Astrocyte (in vitro differentiated cells and primary cell): ENCODE measurements around the gene ATP2B2. TPM values are rescaled to one million over a fixed set of nuclear protein-coding genes. Genes with fewer than 3 reads are reported as not detected.

Experiments used
- DNase-seq: peaks from one replicate; pipeline ENCODE4 v3.0.0-alpha.2; 2010; ENCODE audit warnings: low read depth
- FAIRE-seq: peaks from 2 replicates; lab custom pipeline; 2011; peaks lifted over from hg19 to GRCh38; lab: Jason Lieb, UNC
- H2AFZ ChIP-seq: 2 replicates; pipeline ENCODE4 v1.6.0; 2012; ENCODE audit warnings: low read depth, low read length, inconsistent platforms
- H3K27ac ChIP-seq: 2 replicates; pipeline ENCODE4 v1.5.1; 2011; ENCODE audit warnings: low read depth, low read length, inconsistent platforms
- H3K27me3 ChIP-seq: 2 replicates; pipeline ENCODE4 v1.6.0; 2011; ENCODE audit warnings: low read length, inconsistent platforms; ENCODE audit not compliant: insufficient read depth
- H3K36me3 ChIP-seq: 2 replicates; pipeline ENCODE4 v1.5.1; 2011; ENCODE audit warnings: low read length, inconsistent platforms; ENCODE audit not compliant: insufficient read depth
- H3K4me1 ChIP-seq: 2 replicates; pipeline ENCODE4 v1.5.1; 2011; ENCODE audit warnings: low read length, inconsistent platforms; ENCODE audit not compliant: insufficient read depth
- H3K4me2 ChIP-seq: 2 replicates; pipeline ENCODE4 v1.6.0; 2012; ENCODE audit warnings: low read length, inconsistent platforms
- H3K4me3 ChIP-seq: 2 replicates; pipeline ENCODE4 v1.5.1; 2011; ENCODE audit warnings: low read depth, mild to moderate bottlenecking, low read length, inconsistent platforms; ENCODE audit not compliant: insufficient read depth
- H3K79me2 ChIP-seq: 2 replicates; pipeline ENCODE4 v1.6.0; 2012; ENCODE audit warnings: mild to moderate bottlenecking, low read length, inconsistent platforms; ENCODE audit not compliant: insufficient read depth
- H3K9ac ChIP-seq: 2 replicates; pipeline ENCODE4 v1.6.0; 2012; ENCODE audit warnings: mild to moderate bottlenecking, low read length, inconsistent platforms
- H3K9me3 ChIP-seq: 2 replicates; pipeline ENCODE4 v1.5.1; 2012; ENCODE audit warnings: low read depth, mild to moderate bottlenecking, low read length, inconsistent platforms; ENCODE audit not compliant: insufficient read depth
- H4K20me1 ChIP-seq: 2 replicates; pipeline ENCODE4 v1.6.0; 2012; ENCODE audit warnings: low read length, inconsistent platforms; ENCODE audit not compliant: insufficient read depth
- H3K27ac Mint-ChIP-seq: one replicate; pipeline ENCODE4 v1.8.0; 2021; ENCODE audit warnings: mild to moderate bottlenecking, mixed read lengths; ENCODE audit not compliant: unreplicated experiment
- H3K27me3 Mint-ChIP-seq: one replicate; pipeline ENCODE4 v1.8.0; 2021; ENCODE audit warnings: low read depth, mixed read lengths; ENCODE audit not compliant: unreplicated experiment
- H3K36me3 Mint-ChIP-seq: one replicate; pipeline ENCODE4 v1.8.0; 2021; ENCODE audit warnings: low read depth, mixed read lengths; ENCODE audit not compliant: unreplicated experiment
- H3K4me1 Mint-ChIP-seq: one replicate; pipeline ENCODE4 v1.8.0; 2021; ENCODE audit warnings: low read depth, mixed read lengths; ENCODE audit not compliant: unreplicated experiment
- H3K4me3 Mint-ChIP-seq: one replicate; pipeline ENCODE4 v1.8.0; 2021; ENCODE audit warnings: mild to moderate bottlenecking, moderate library complexity, mixed read lengths; ENCODE audit not compliant: unreplicated experiment
- H3K9me3 Mint-ChIP-seq: one replicate; pipeline ENCODE4 v1.8.0; 2021; ENCODE audit warnings: mild to moderate bottlenecking, mixed read lengths; ENCODE audit not compliant: unreplicated experiment
- EZH2 ChIP-seq: IDR thresholded peaks from 2 replicates; pipeline ENCODE4 v1.6.1; 2012; ENCODE audit warnings: mild to moderate bottlenecking, low read length, inconsistent platforms; ENCODE audit not compliant: insufficient read depth
- total RNA-seq: library from RNA; stranded (reverse); gene quantifications from 2 replicates; pipeline ENCODE4 v1.2.1, GENCODE V29; 2021
- TF ChIP-seq, protein P1 (sequence below): IDR thresholded peaks from 2 replicates; pipeline ENCODE4 v1.5.1; 2011; ENCODE audit warnings: low read depth, mild to moderate bottlenecking, inconsistent platforms, low read length, moderate library complexity; ENCODE audit not compliant: insufficient read depth

ATP2B2 gene
- total RNA-seq, 1 donor from 2014 or later = 0.05 TPM

DNA sequence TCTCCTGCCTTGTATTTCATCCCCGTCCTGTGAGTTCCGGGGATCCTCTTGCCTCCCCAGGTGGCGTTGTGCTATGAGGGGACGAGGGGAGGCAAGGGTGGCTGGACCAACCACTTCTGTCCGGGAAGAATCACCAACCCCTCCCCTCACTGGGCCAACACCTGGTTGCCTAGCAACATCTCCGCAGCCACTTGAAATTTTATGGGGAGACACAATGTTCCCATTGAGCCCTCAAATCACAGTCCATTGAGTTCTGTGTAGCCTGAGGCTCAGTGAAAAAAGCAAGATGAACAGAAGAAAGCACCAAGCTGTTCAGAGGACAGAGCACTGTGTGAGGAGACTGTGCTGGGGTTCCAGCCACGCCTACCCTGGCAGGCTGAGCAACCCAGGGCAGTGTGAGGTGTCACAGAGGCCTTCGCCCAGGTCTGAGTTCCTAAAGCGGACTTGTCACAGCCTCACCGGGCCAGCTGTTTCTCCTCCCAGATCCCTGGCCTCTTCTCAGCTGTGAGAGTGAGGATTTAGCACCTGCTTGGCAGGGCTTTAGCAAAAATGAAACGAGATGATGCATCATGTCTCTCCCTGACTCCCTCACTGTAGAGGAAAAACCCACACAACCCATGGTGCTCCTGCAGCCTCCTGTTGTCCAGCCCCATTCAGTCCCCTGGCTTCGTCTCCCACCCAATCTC is 76.8 kb downstream of the ATP2B2 start:
- Histone ChIP-seq H3K27me3 (peaks cover 3% of the 10 kb centered on the region), H3K9me3 (no peaks in the 10 kb centered on the region), H2AFZ (no peak overlapping the region), H3K36me3 (no peaks in the 10 kb centered on the region), H3K4me3 (no peak overlapping the region), H3K9ac (no peak overlapping the region), H4K20me1 (no peaks in the 10 kb centered on the region), H3K4me1 (no peaks in the 10 kb centered on the region), H3K79me2 (no peaks in the 10 kb centered on the region), H3K4me2 (no peak overlapping the region), H3K27ac (no peak overlapping the region)
- TF ChIP-seq, protein P1, sequence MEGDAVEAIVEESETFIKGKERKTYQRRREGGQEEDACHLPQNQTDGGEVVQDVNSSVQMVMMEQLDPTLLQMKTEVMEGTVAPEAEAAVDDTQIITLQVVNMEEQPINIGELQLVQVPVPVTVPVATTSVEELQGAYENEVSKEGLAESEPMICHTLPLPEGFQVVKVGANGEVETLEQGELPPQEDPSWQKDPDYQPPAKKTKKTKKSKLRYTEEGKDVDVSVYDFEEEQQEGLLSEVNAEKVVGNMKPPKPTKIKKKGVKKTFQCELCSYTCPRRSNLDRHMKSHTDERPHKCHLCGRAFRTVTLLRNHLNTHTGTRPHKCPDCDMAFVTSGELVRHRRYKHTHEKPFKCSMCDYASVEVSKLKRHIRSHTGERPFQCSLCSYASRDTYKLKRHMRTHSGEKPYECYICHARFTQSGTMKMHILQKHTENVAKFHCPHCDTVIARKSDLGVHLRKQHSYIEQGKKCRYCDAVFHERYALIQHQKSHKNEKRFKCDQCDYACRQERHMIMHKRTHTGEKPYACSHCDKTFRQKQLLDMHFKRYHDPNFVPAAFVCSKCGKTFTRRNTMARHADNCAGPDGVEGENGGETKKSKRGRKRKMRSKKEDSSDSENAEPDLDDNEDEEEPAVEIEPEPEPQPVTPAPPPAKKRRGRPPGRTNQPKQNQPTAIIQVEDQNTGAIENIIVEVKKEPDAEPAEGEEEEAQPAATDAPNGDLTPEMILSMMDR = no peak
- no peak for TF ChIP-seq EZH2
- Mint-ChIP-seq H3K27me3 (peaks cover 56% of the 10 kb centered on the region), H3K4me1 (peaks cover 6% of the 10 kb centered on the region), H3K4me3 (no peak overlapping the region), H3K27ac (no peak overlapping the region), H3K36me3 (no peaks in the 10 kb centered on the region), H3K9me3 (peaks cover 4% of the 10 kb centered on the region)
- DNase-seq (no peak), FAIRE-seq (no peak)

DNA sequence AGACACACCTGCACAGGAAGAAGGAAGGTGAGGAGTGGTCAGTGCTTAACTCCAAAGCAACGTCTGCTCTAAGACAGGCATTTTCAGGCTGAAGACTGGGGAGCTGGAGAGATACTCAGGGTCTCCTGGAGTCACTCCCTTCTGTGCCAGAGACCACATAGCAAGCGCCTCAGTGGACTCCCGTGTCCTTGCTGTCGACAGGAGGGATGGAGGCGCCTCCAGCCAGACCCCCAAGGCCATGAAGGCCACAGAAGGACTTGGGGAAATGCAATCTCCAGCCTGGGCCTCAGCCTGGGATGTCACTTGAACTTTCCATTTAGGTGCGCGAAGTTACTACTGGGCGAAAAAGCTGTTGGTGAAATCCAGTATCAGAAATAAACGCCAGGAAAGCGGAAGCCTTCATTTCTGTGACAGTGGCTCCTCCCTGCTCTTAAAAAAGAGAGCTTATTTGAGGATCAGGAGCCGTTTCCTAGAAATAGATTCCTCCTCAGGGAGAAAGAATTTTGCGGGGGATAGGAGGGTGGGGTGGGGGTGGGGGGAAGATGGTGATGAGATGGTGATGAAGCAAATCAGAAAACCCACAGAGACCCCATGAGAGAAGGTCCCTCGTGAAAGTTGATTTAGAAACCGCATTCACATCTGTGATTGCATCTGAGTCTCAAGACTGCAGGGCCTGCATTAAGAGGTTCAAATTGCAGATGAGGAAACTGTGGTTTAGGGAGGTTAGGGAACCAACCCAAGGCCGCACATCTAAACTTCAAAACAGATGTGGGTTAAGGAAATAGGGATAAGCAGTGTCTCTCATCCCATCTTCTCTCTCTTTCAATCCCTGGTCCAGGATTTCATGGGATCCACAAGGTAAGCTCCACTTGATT is 78.8 kb downstream of the ATP2B2 start:
- no peak overlapping the region for H3K4me3 Mint-ChIP-seq

More for the DNA sequence above, 78.8 kb downstream of the ATP2B2 start:
- no peak for FAIRE-seq
- H3K27ac Mint-ChIP-seq = no peak overlapping the region
- Histone ChIP-seq H2AFZ (no peak overlapping the region), H3K9me3 (no peaks in the 10 kb centered on the region), H3K4me3 (no peak overlapping the region), H3K27ac (no peak overlapping the region), H3K9ac (no peak overlapping the region), H4K20me1 (no peaks in the 10 kb centered on the region), H3K4me2 (no peak overlapping the region), H3K36me3 (no peaks in the 10 kb centered on the region), H3K79me2 (no peaks in the 10 kb centered on the region), H3K27me3 (peaks cover 3% of the 10 kb centered on the region), H3K4me1 (no peaks in the 10 kb centered on the region)
- no peak for DNase-seq
- TF ChIP-seq, protein P1 = no peak
- TF ChIP-seq EZH2 = no peak
- peaks cover 60% of the 10 kb centered on the region for H3K27me3 Mint-ChIP-seq
- H3K4me1 Mint-ChIP-seq = no peaks in the 10 kb centered on the region
- no peaks in the 10 kb centered on the region for H3K36me3 Mint-ChIP-seq
- peaks cover 5% of the 10 kb centered on the region for H3K9me3 Mint-ChIP-seq
